Activated T-helper 1 cell treated with anti-CD3 and anti-CD28 coated beads, Interleukin-2, amount 50 U/mL, for 16 hours (primary cell): ENCODE data around the gene RNF10.
"Not testable (repeated sequence)": the region's sequence is repeated elsewhere in the genome, so short reads cannot be mapped to it uniquely, and the experiment has no call there.

Experiments
- DNase-seq, 2 donors: peaks; one replicate each; pipeline ENCODE4 v3.0.0-alpha.2; 2020; ENCODE audit warnings: low read depth in 1 of 2, low spot score in 1 of 2

Gene RNF10

GRCh38 chr12:120528861-120529525 lies 5.2 kb upstream of the RNF10 start, which contains the start of gene COQ5:
TSS of gene COQ5 (minus strand) at chr12:120529158. CDS start at chr12:120529141, 17 bp downstream.
- peak; percentile 68 to 69 for DNase-seq

- DNase-seq: no peak
These were observed 4.3 kb upstream of the RNF10 start for GRCh38 chr12:120529641-120530417.

GRCh38 chr12:120530418-120530761 lies 3.8 kb upstream of the RNF10 start:
- not testable (repeated sequence) for DNase-seq

GRCh38 chr12:120532701-120533238 lies 1.4 kb upstream of the RNF10 start:
- DNase-seq: no peak

- peak; percentile 13 to 17 for DNase-seq
These were observed 823 bp downstream of the RNF10 start for GRCh38 chr12:120534703-120535655.

GRCh38 chr12:120536064-120536791 lies 2.1 kb downstream of the RNF10 start:
- no peak for DNase-seq

GRCh38 chr12:120537856-120538220 lies 3.7 kb downstream of the RNF10 start:
- DNase-seq: no peak

GRCh38 chr12:120538281-120539156 lies 4.4 kb downstream of the RNF10 start:
- DNase-seq: no peak

- no peak for DNase-seq
These were observed 5.1 kb downstream of the RNF10 start for GRCh38 chr12:120539303-120539702.

GRCh38 chr12:120540445-120540844 lies 6.3 kb downstream of the RNF10 start:
- no peak for DNase-seq

GRCh38 chr12:120542166-120542565 lies 8.0 kb downstream of the RNF10 start:
- no peak for DNase-seq

GRCh38 chr12:120544691-120545090 lies 10.5 kb downstream of the RNF10 start:
- no peak for DNase-seq

GRCh38 chr12:120546050-120546386 lies 11.9 kb downstream of the RNF10 start:
- DNase-seq: no peak

- DNase-seq: no peak
These were observed 20.5 kb downstream of the RNF10 start for GRCh38 chr12:120554678-120555077.

GRCh38 chr12:120557589-120557988 lies 23.4 kb downstream of the RNF10 start:
- DNase-seq: no peak

- DNase-seq: no peak
These were observed 28.8 kb downstream of the RNF10 start for GRCh38 chr12:120562906-120563305.

GRCh38 chr12:120563495-120563894 lies 29.3 kb downstream of the RNF10 start:
- DNase-seq: no peak

- no peak for DNase-seq
These were observed 37.1 kb downstream of the RNF10 start for GRCh38 chr12:120571299-120571698.

GRCh38 chr12:120573560-120573959 lies 39.4 kb downstream of the RNF10 start:
- no peak for DNase-seq

GRCh38 chr12:120574106-120574505 lies 40.0 kb downstream of the RNF10 start:
- no peak for DNase-seq
